Measurements from ENCODE around the gene KRTAP10-12.

GRCh38 chr21:44728716-44729115, 31.7 kb downstream of the KRTAP10-12 start:
- no peak for TF ChIP-seq ZC3H10 (CRISPR knock-in tag; IDR thresholded peaks at IDR 0.05)
- TF ChIP-seq, protein P1, sequence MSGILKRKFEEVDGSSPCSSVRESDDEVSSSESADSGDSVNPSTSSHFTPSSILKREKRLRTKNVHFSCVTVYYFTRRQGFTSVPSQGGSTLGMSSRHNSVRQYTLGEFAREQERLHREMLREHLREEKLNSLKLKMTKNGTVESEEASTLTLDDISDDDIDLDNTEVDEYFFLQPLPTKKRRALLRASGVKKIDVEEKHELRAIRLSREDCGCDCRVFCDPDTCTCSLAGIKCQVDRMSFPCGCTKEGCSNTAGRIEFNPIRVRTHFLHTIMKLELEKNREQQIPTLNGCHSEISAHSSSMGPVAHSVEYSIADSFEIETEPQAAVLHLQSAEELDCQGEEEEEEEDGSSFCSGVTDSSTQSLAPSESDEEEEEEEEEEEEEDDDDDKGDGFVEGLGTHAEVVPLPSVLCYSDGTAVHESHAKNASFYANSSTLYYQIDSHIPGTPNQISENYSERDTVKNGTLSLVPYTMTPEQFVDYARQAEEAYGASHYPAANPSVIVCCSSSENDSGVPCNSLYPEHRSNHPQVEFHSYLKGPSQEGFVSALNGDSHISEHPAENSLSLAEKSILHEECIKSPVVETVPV (CRISPR knock-in tag; IDR thresholded peaks at IDR 0.05): no peak
- no peak for TF ChIP-seq PATZ1 (CRISPR knock-in tag; IDR thresholded peaks at IDR 0.05; ENCODE audit: borderline replicate concordance)
- TF ChIP-seq ZFP30 (CRISPR knock-in tag; IDR thresholded peaks at IDR 0.05): no peak
- no peak for TF ChIP-seq ZNF8 (CRISPR knock-in tag; IDR thresholded peaks at IDR 0.05)
- no peak for TF ChIP-seq ZFP3 (CRISPR knock-in tag; IDR thresholded peaks at IDR 0.05)
- TF ChIP-seq, protein P2, sequence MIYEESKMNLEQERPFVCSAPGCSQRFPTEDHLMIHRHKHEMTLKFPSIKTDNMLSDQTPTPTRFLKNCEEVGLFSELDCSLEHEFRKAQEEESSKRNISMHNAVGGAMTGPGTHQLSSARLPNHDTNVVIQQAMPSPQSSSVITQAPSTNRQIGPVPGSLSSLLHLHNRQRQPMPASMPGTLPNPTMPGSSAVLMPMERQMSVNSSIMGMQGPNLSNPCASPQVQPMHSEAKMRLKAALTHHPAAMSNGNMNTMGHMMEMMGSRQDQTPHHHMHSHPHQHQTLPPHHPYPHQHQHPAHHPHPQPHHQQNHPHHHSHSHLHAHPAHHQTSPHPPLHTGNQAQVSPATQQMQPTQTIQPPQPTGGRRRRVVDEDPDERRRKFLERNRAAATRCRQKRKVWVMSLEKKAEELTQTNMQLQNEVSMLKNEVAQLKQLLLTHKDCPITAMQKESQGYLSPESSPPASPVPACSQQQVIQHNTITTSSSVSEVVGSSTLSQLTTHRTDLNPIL (CRISPR knock-in tag; IDR thresholded peaks at IDR 0.05; ENCODE audit: low read depth): no peak
- TF ChIP-seq RARB (CRISPR knock-in tag; IDR thresholded peaks at IDR 0.05): no peak

All from SK-N-SH treated with all-trans-retinoic acid at 6 μM for 48 hours (cell line).